IMR-90 (cell line): ENCODE measurements around the gene PAK5. TPM values are rescaled to one million over a fixed set of nuclear protein-coding genes. Genes with fewer than 3 reads are reported as not detected.

ENCODE experiments used
- ATAC-seq: fragments of 200-7000 bp; cut with Tn5 transposase; 2 replicates; pipeline ENCODE4 v1.9.1; 2020; ENCODE audit warnings: low read depth, mild to moderate bottlenecking, moderate library complexity
- BruUV-seq: library from RNA; stranded (reverse); fragments of 400-500 nt; replicated peaks from 2 replicates; lab custom pipeline; 2021; lab: Mats Ljungman, UMichigan
- CTCF ChIA-PET: fragments of 300-600 bp; formaldehyde crosslinking; extraction: SDS; loops from one replicate; lab custom pipeline; 2021; ENCODE audit warnings: antibody characterized with exemption; lab: Yijun Ruan, JAX
- POLR2A ChIA-PET: fragments of 300-600 bp; sonication (Branson Sonifier 250); formaldehyde crosslinking; loops from one replicate; lab custom pipeline; 2022; ENCODE audit warnings: antibody characterized with exemption; ENCODE audit not compliant: unreplicated experiment; lab: Charles Lee
- DNase-seq: peaks from one replicate; pipeline ENCODE4 v3.0.0; 2013
- H2AFZ ChIP-seq: replicated peaks from 2 replicates; pipeline ENCODE3; 2013; ENCODE audit warnings: low read length, mild to moderate bottlenecking; ENCODE audit not compliant: poor library complexity
- H2AK5ac ChIP-seq: 2 replicates; pipeline ENCODE4 v1.6.1; 2013; ENCODE audit warnings: low read depth, low read length, inconsistent platforms
- H2AK9ac ChIP-seq: replicated peaks from 2 replicates; pipeline ENCODE3; 2013; ENCODE audit warnings: mild to moderate bottlenecking, low read depth, low read length, moderate library complexity; ENCODE audit not compliant: poor library complexity
- H2BK120ac ChIP-seq: 2 replicates; pipeline ENCODE4 v1.6.1; 2013; ENCODE audit warnings: low read depth, low read length, inconsistent platforms
- H2BK15ac ChIP-seq: 3 replicates; pipeline ENCODE4 v1.6.1; 2013; ENCODE audit warnings: low read depth, low read length, inconsistent platforms
- H2BK20ac ChIP-seq: 2 replicates; pipeline ENCODE4 v1.6.1; 2013; ENCODE audit warnings: low read depth, mild to moderate bottlenecking, inconsistent platforms, low read length, moderate library complexity
- H2BK5ac ChIP-seq: 2 replicates; pipeline ENCODE4 v1.6.1; 2013; ENCODE audit warnings: mild to moderate bottlenecking, low read depth, low read length, inconsistent platforms; ENCODE audit not compliant: poor library complexity, severe bottlenecking
- H3K14ac ChIP-seq: replicated peaks from 2 replicates; pipeline ENCODE4 v1.6.1; 2013; ENCODE audit warnings: low read depth, low read length, inconsistent platforms
- H3K18ac ChIP-seq: 2 replicates; pipeline ENCODE4 v1.6.1; 2013; ENCODE audit warnings: low read depth, low read length, control low read depth
- H3K23ac ChIP-seq: 2 replicates; pipeline ENCODE4 v1.6.1; 2013; ENCODE audit warnings: low read depth, low read length, inconsistent platforms
- H3K27ac ChIP-seq: 2 replicates; pipeline ENCODE4 v1.5.1; 2013; ENCODE audit warnings: mild to moderate bottlenecking, control low read depth, low read length; ENCODE audit not compliant: insufficient read depth
- H3K27me3 ChIP-seq: 2 replicates; pipeline ENCODE4 v1.6.1; 2013; ENCODE audit warnings: low read length; ENCODE audit not compliant: control insufficient read depth, insufficient read depth
- H3K36me3 ChIP-seq: 2 replicates; pipeline ENCODE4 v1.6.1; 2013; ENCODE audit warnings: low read length, mixed read lengths; ENCODE audit not compliant: control insufficient read depth, insufficient read depth
- H3K4ac ChIP-seq: 2 replicates; pipeline ENCODE4 v1.6.1; 2013; ENCODE audit warnings: low read depth, low read length, inconsistent platforms
- H3K4me1 ChIP-seq: 2 replicates; pipeline ENCODE4 v1.6.1; 2013; ENCODE audit warnings: low read length, mixed read lengths; ENCODE audit not compliant: control insufficient read depth, insufficient read depth
- H3K4me2 ChIP-seq: 2 replicates; pipeline ENCODE4 v1.6.1; 2013; ENCODE audit warnings: low read depth, mild to moderate bottlenecking, control low read depth, low read length, moderate library complexity
- H3K4me3 ChIP-seq: 2 replicates; pipeline ENCODE4 v1.5.1; 2013; ENCODE audit warnings: low read depth, mild to moderate bottlenecking, control low read depth, low read length, moderate library complexity; ENCODE audit not compliant: insufficient read depth
- H3K56ac ChIP-seq: 2 replicates; pipeline ENCODE4 v1.6.1; 2013; ENCODE audit warnings: low read length, inconsistent platforms; ENCODE audit not compliant: insufficient read depth; ENCODE audit errors: extremely low read depth
- H3K79me1 ChIP-seq, 2 experiments: 2 replicates each; pipeline ENCODE4 v1.6.1; 2013; ENCODE audit warnings: low read length in 2 of 2, inconsistent platforms in 1 of 2, low read depth in 1 of 2
- H3K9ac ChIP-seq: 2 replicates; pipeline ENCODE4 v1.6.1; 2013; ENCODE audit warnings: low read depth, low read length, control low read depth
- H3K9me1 ChIP-seq: 2 replicates; pipeline ENCODE4 v1.6.1; 2013; ENCODE audit warnings: low read length, inconsistent platforms; ENCODE audit not compliant: insufficient read depth
- H3K9me3 ChIP-seq: 2 replicates; pipeline ENCODE4 v1.6.1; 2013; ENCODE audit warnings: low read length; ENCODE audit not compliant: control insufficient read depth, insufficient read depth
- H4K20me1 ChIP-seq: 2 replicates; pipeline ENCODE4 v1.6.1; 2013; ENCODE audit warnings: low read length, inconsistent platforms; ENCODE audit not compliant: insufficient read depth
- H4K5ac ChIP-seq: 2 replicates; pipeline ENCODE4 v1.6.1; 2013; ENCODE audit warnings: mild to moderate bottlenecking, low read depth, low read length, control low read depth
- H4K8ac ChIP-seq, 2 experiments: 2 replicates each; pipeline ENCODE4 v1.6.1; 2013; ENCODE audit warnings: low read depth in 2 of 2, low read length in 2 of 2, control low read depth in 1 of 2, inconsistent platforms in 1 of 2
- H4K91ac ChIP-seq: 2 replicates; pipeline ENCODE4 v1.6.1; 2013; ENCODE audit warnings: low read depth, low read length, inconsistent platforms; ENCODE audit not compliant: insufficient read depth
- CEBPB ChIP-seq: IDR thresholded peaks from 2 replicates; pipeline ENCODE4 v1.6.1; 2012; ENCODE audit warnings: low read depth, low read length, improper control_type of control experiment
- ELK1 ChIP-seq: fragments of 150-350 bp; IDR thresholded peaks from 2 replicates; pipeline ENCODE4 v1.6.1; 2016; ENCODE audit warnings: low read depth, mild to moderate bottlenecking, low read length, moderate library complexity, borderline replicate concordance
- FOS ChIP-seq: fragments of 150-350 bp; IDR thresholded peaks from 2 replicates; pipeline ENCODE4 v1.6.1; 2016; ENCODE audit warnings: low read depth, low read length
- MAFK ChIP-seq: IDR thresholded peaks from 2 replicates; pipeline ENCODE4 v1.6.1; 2012; ENCODE audit warnings: low read depth, low read length, improper control_type of control experiment
- MAZ ChIP-seq: IDR thresholded peaks from 2 replicates; pipeline ENCODE4 v1.6.1; 2012; ENCODE audit warnings: low read depth, mild to moderate bottlenecking, low read length, improper control_type of control experiment, moderate library complexity, borderline replicate concordance
- MXI1 ChIP-seq: IDR thresholded peaks from 2 replicates; pipeline ENCODE4 v1.6.1; 2012; ENCODE audit warnings: low read depth, mild to moderate bottlenecking, low read length, moderate library complexity, borderline replicate concordance
- NFE2L2 ChIP-seq: fragments of 150-350 bp; IDR thresholded peaks from 2 replicates; pipeline ENCODE4 v1.6.1; 2016; ENCODE audit warnings: low read depth, mild to moderate bottlenecking, low read length
- POLR2A ChIP-seq: IDR thresholded peaks from 2 replicates; pipeline ENCODE4 v1.6.1; 2012; ENCODE audit warnings: mild to moderate bottlenecking, low read depth, low read length
- RCOR1 ChIP-seq: IDR thresholded peaks from 2 replicates; pipeline ENCODE4 v1.6.1; 2012; ENCODE audit warnings: mild to moderate bottlenecking, low read length, improper control_type of control experiment; ENCODE audit not compliant: insufficient replicate concordance
- USF2 ChIP-seq: fragments of 150-350 bp; IDR thresholded peaks from 2 replicates; pipeline ENCODE4 v1.6.1; 2017; ENCODE audit warnings: mild to moderate bottlenecking, antibody characterized with exemption, low read length, low read depth
- WGBS, 2 experiments: methylation state at CpG; one replicate each; pipeline versions ENCODE4 v1.1.5 to v1.1.7; 2013; ENCODE audit warnings: missing lambda C conversion rate in 2 of 2; ENCODE audit not compliant: insufficient read length in 1 of 2; ENCODE audit errors: extremely low coverage in 2 of 2; 5-methylcytosine and 5-hydroxymethylcytosine counted together
- dilution Hi-C: fragments of 300-500 bp; cut with HindIII; formaldehyde crosslinking; loops from one replicate; pipeline ENCODE4 v1.14.3; 2018; ENCODE audit warnings: low sequenced_read_pairs; ENCODE audit not compliant: unreplicated experiment
- in situ Hi-C: fragments of 300-500 bp; cut with MboI; formaldehyde crosslinking; loops from 3 replicates; pipeline ENCODE4 v1.14.3; 2019; ENCODE audit warnings: low sequenced_read_pairs, inconsistent platforms, mixed read lengths
- intact Hi-C: fragments of 100-400 bp; cut with micrococcal nuclease; formaldehyde crosslinking; loops from 2 replicates; pipeline ENCODE4 v1.10.0; 2022
- polyA plus RNA-seq, 3 experiments: library from polyadenylated mRNA; depleted of rRNA; stranded (reverse); fragments of >200 nt; gene quantifications; 2 replicates each; pipeline ENCODE4 v1.2.3, GENCODE V29; 2012; ENCODE audit warnings: low replicate concordance in 1 of 3
- total RNA-seq: library from RNA; depleted of rRNA; stranded (reverse); fragments of >200 nt; gene quantifications from 2 replicates; pipeline ENCODE4 v1.2.3, GENCODE V29; 2012
- TF ChIP-seq, protein P1 (sequence below): conservative IDR thresholded peaks from 2 replicates; pipeline ENCODE4 v1.5.1; 2012; ENCODE audit warnings: mild to moderate bottlenecking, low read depth, low read length, improper control_type of control experiment

Gene PAK5
- total and polyA plus RNA-seq, 2 of the 4 experiments (the other 2 are of a cell fraction): not detected

GRCh38 chr20:9517297-9518162, 321.3 kb downstream of the PAK5 start:
- TF ChIP-seq MAZ (no peak), MAFK (no peak), CEBPB (no peak), RCOR1 (no peak), FOS (no peak), MXI1 (no peak), NFE2L2 (no peak), USF2 (no peak), ELK1 (no peak), POLR2A (no peak)
- TF ChIP-seq, protein P1, sequence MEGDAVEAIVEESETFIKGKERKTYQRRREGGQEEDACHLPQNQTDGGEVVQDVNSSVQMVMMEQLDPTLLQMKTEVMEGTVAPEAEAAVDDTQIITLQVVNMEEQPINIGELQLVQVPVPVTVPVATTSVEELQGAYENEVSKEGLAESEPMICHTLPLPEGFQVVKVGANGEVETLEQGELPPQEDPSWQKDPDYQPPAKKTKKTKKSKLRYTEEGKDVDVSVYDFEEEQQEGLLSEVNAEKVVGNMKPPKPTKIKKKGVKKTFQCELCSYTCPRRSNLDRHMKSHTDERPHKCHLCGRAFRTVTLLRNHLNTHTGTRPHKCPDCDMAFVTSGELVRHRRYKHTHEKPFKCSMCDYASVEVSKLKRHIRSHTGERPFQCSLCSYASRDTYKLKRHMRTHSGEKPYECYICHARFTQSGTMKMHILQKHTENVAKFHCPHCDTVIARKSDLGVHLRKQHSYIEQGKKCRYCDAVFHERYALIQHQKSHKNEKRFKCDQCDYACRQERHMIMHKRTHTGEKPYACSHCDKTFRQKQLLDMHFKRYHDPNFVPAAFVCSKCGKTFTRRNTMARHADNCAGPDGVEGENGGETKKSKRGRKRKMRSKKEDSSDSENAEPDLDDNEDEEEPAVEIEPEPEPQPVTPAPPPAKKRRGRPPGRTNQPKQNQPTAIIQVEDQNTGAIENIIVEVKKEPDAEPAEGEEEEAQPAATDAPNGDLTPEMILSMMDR: no peak
- Histone ChIP-seq H3K4me2 (no peak overlapping the region), H3K9me3 (peaks cover 3% of the 10 kb centered on the region; the same call in 1 of the 2 replicates), H2AK9ac (no peak overlapping the region), H3K23ac (no peak overlapping the region), H3K9me1 (no peaks in the 10 kb centered on the region), H2BK20ac (no peak overlapping the region), H4K8ac (no peak overlapping the region), H2BK120ac (no peak overlapping the region), H3K27ac (no peak overlapping the region), H2BK15ac (no peak overlapping the region), H3K4me3 (no peak overlapping the region), H4K91ac (no peak overlapping the region), H4K5ac (no peak overlapping the region), H3K18ac (no peak overlapping the region), H3K9ac (no peak overlapping the region), H3K4ac (no peak overlapping the region), H3K4me1 (no peaks in the 10 kb centered on the region; the same call in 1 of the 2 replicates), H2AFZ (no peak overlapping the region), H3K79me1 (no peaks in the 10 kb centered on the region), H2AK5ac (no peak overlapping the region), H3K14ac (no peak overlapping the region), H3K36me3 (no peaks in the 10 kb centered on the region), H3K27me3 (peaks cover 65% of the 10 kb centered on the region), H4K20me1 (no peaks in the 10 kb centered on the region), H2BK5ac (no peak overlapping the region), H3K56ac (no peak overlapping the region)
- BruUV-seq: no TSS peak
- POLR2A ChIA-PET: no interaction called here
- in situ Hi-C loops (no loop called here), dilution Hi-C loops (no loop called here), intact Hi-C loops (loop anchor here (5.0 kb wide), 1 partner anchor 75 kb away; no protein-coding TSS in a partner anchor)
- no peak for ATAC-seq
- no peak for DNase-seq
- WGBS, 2 experiments: no CpG with 5 or more reads among the region's 8 CpGs
- CTCF ChIA-PET: no interaction called here
